GM12891 (cell line): ENCODE results near the gene EIF4G3.
A peak's percentile ranks its signal among the peaks of the same experiment; 100 is the strongest.

Experiments used
- DNase-seq: peaks from one replicate; pipeline ENCODE4 v3.0.0; 2011; ENCODE audit warnings: low spot score; ENCODE audit not compliant: insufficient read length
- FAIRE-seq: peaks from 2 replicates; lab custom pipeline; 2011; peaks lifted over from hg19 to GRCh38; lab: Jason Lieb, UNC
- PAX5 ChIP-seq: IDR thresholded peaks from 2 replicates; pipeline ENCODE4 v1.6.1; 2011; ENCODE audit warnings: low read length, moderate library complexity, mild to moderate bottlenecking; ENCODE audit not compliant: insufficient read depth, severe bottlenecking
- POLR2A ChIP-seq: IDR thresholded peaks from 2 replicates; pipeline ENCODE4 v1.6.1; 2011; ENCODE audit warnings: low read depth, low read length, control low read depth
- POLR2AphosphoS5 ChIP-seq: IDR thresholded peaks from 2 replicates; pipeline ENCODE4 v1.6.1; 2011; ENCODE audit warnings: low read depth, low read length, control low read depth
- POU2F2 ChIP-seq: IDR thresholded peaks from 2 replicates; pipeline ENCODE4 v1.6.1; 2011; ENCODE audit warnings: low read depth, mild to moderate bottlenecking, control low read depth, low read length, moderate library complexity
- SPI1 ChIP-seq: IDR thresholded peaks from 2 replicates; pipeline ENCODE4 v1.6.1; 2011; ENCODE audit warnings: low read depth, low read length, control low read depth
- TAF1 ChIP-seq: IDR thresholded peaks from 2 replicates; pipeline ENCODE4 v1.6.1; 2011; ENCODE audit warnings: low read depth, low read length, control low read depth

EIF4G3 gene

GRCh38 chr1:21131200-21131599 lies 45.5 kb downstream of the EIF4G3 start:
- DNase-seq (no peak), FAIRE-seq (no peak)
- no peak for TF ChIP-seq POU2F2
- TF ChIP-seq SPI1 = no peak
- no peak for TF ChIP-seq TAF1
- TF ChIP-seq POLR2AphosphoS5 = no peak
- TF ChIP-seq POLR2A = no peak
- TF ChIP-seq PAX5 = no peak

GRCh38 chr1:21129407-21129806 lies 47.3 kb downstream of the EIF4G3 start:
- FAIRE-seq (no peak), DNase-seq (no peak)
- no peak for TF ChIP-seq PAX5
- TF ChIP-seq TAF1 = no peak
- TF ChIP-seq POLR2AphosphoS5 = no peak
- TF ChIP-seq POU2F2 = no peak
- no peak for TF ChIP-seq POLR2A
- no peak for TF ChIP-seq SPI1

- no peak for FAIRE-seq
- no peak for DNase-seq
- TF ChIP-seq SPI1 = no peak
- no peak for TF ChIP-seq PAX5
- TF ChIP-seq POLR2A = no peak
- no peak for TF ChIP-seq POLR2AphosphoS5
- no peak for TF ChIP-seq TAF1
- TF ChIP-seq POU2F2 = no peak
These were observed 50.4 kb downstream of the EIF4G3 start for GRCh38 chr1:21126324-21126723.

- no peak for FAIRE-seq
- no peak for DNase-seq
- TF ChIP-seq PAX5 = no peak
- TF ChIP-seq POLR2A = no peak
- TF ChIP-seq TAF1 = no peak
- no peak for TF ChIP-seq SPI1
- no peak for TF ChIP-seq POU2F2
- TF ChIP-seq POLR2AphosphoS5 = no peak
These were observed 51.9 kb downstream of the EIF4G3 start for GRCh38 chr1:21124846-21125245.

GRCh38 chr1:21123287-21123948 lies 53.3 kb downstream of the EIF4G3 start:
- FAIRE-seq = no peak
- TF ChIP-seq TAF1 (no peak), SPI1 (peak; percentile 16; the same call in 1 of the 2 replicates)
- DNase-seq = no peak

GRCh38 chr1:21121764-21122471 lies 54.8 kb downstream of the EIF4G3 start:
- no peak for DNase-seq
- no peak for FAIRE-seq
- TF ChIP-seq SPI1 (no peak), POU2F2 (no peak)

- no peak for TF ChIP-seq POLR2AphosphoS5
- no peak for TF ChIP-seq POLR2A
- no peak for TF ChIP-seq SPI1
- no peak for TF ChIP-seq TAF1
- TF ChIP-seq PAX5 = no peak
- TF ChIP-seq POU2F2 = no peak
- FAIRE-seq = no peak
- no peak for DNase-seq
These were observed 58.5 kb downstream of the EIF4G3 start for GRCh38 chr1:21118167-21118566.

- TF ChIP-seq POLR2AphosphoS5 (no peak), PAX5 (no peak), SPI1 (peak; percentile 84), TAF1 (no peak), POLR2A (no peak)
- DNase-seq = no peak
- FAIRE-seq = no peak
These were observed 59.1 kb downstream of the EIF4G3 start for GRCh38 chr1:21117597-21118001.

GRCh38 chr1:21117159-21117558 lies 59.5 kb downstream of the EIF4G3 start:
- DNase-seq (no peak), FAIRE-seq (no peak)
- TF ChIP-seq POLR2AphosphoS5 = no peak
- no peak for TF ChIP-seq POLR2A
- TF ChIP-seq POU2F2 = no peak
- TF ChIP-seq SPI1 = no peak
- no peak for TF ChIP-seq TAF1
- no peak for TF ChIP-seq PAX5
